Liver (tissue), 3 donors: ENCODE results near the gene SLC38A10.

ENCODE experiments used
- ATF3 ChIP-seq: IDR thresholded peaks from 2 replicates; pipeline ENCODE4 v1.6.1; 2016; ENCODE audit warnings: antibody characterized with exemption
- CTCF ChIP-seq: fragments of 150-350 bp; IDR thresholded peaks from 2 replicates; pipeline ENCODE4 v1.5.1; 2017; ENCODE audit warnings: improper control_type of control experiment, low read depth, low read length; ENCODE audit not compliant: missing input control
- EGR1 ChIP-seq, 2 donors: IDR thresholded peaks; 2 replicates each; pipeline ENCODE4 v1.6.1; 2016 to 2018; ENCODE audit warnings: antibody characterized with exemption in 2 of 2, low read depth in 2 of 2
- JUND ChIP-seq, 2 donors: IDR thresholded peaks; 2 replicates each; pipeline ENCODE4 v1.6.1; 2016; ENCODE audit warnings: antibody characterized with exemption in 2 of 2
- RXRA ChIP-seq, 2 donors: IDR thresholded peaks; 2 replicates each; pipeline ENCODE4 v1.6.1; 2017 to 2018; ENCODE audit warnings: antibody characterized with exemption in 2 of 2, mild to moderate bottlenecking in 1 of 2
- YY1 ChIP-seq: IDR thresholded peaks from 2 replicates; pipeline ENCODE4 v1.6.1; 2016; ENCODE audit warnings: antibody characterized with exemption, mild to moderate bottlenecking
- TF ChIP-seq, protein P1 (sequence below): IDR thresholded peaks from 2 replicates; pipeline ENCODE4 v1.6.1; 2016; ENCODE audit warnings: antibody characterized with exemption
- donor health status: healthy.
- donor health status: healthy.

DNA sequence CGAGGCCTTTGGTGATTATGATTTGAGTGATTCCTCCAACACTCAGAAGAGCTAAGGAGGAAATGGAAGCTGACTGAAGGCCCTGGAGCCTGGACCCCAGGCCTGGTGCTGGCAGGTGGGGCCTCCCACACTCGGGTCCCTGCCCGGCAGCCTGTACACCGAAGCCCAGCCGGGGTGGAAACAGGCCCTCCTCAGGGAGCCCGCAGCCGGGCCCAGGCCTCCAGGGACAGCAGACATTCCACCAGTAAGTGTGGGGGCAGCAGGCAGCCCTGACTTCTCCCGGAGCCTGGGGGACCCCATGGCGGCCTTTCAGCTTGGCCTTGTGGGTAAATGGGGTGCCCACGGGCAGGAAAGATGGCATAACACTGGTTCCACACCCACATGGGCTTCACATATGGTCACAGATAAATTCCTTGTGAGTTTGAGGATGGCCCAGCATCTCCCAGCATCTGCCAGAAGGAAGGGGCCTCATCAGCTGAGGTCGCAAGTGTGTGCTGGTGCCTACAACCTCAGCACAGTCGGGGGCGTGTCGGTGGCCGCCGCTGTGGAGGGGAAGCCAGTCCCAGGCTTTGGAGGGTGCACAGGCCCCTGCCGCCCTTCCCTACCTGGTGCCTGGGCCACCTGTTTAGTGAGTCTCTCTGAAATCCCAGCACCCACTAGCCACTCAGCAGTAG lies 29.2 kb upstream of the SLC38A10 start:
- no peak for TF ChIP-seq CTCF
- TF ChIP-seq, protein P1, sequence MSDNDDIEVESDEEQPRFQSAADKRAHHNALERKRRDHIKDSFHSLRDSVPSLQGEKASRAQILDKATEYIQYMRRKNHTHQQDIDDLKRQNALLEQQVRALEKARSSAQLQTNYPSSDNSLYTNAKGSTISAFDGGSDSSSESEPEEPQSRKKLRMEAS, result no peak
- no peak for TF ChIP-seq RXRA (IDR thresholded peaks at IDR 0.05)
- no peak for TF ChIP-seq YY1
- TF ChIP-seq JUND (IDR thresholded peaks at IDR 0.05), result no peak
- no peak for TF ChIP-seq ATF3
- TF ChIP-seq EGR1 (IDR thresholded peaks at IDR 0.05; ENCODE audit: low read depth in 2 of 2), result no peak
